ENCODE results near the gene EMP2. TPM values are rescaled to one million over a fixed set of nuclear protein-coding genes. Genes with fewer than 3 reads are reported as not detected.

The EMP2 gene
- total and polyA plus RNA-seq, 4 donors, result 18.9 to 143 (median 92.9) TPM

DNA sequence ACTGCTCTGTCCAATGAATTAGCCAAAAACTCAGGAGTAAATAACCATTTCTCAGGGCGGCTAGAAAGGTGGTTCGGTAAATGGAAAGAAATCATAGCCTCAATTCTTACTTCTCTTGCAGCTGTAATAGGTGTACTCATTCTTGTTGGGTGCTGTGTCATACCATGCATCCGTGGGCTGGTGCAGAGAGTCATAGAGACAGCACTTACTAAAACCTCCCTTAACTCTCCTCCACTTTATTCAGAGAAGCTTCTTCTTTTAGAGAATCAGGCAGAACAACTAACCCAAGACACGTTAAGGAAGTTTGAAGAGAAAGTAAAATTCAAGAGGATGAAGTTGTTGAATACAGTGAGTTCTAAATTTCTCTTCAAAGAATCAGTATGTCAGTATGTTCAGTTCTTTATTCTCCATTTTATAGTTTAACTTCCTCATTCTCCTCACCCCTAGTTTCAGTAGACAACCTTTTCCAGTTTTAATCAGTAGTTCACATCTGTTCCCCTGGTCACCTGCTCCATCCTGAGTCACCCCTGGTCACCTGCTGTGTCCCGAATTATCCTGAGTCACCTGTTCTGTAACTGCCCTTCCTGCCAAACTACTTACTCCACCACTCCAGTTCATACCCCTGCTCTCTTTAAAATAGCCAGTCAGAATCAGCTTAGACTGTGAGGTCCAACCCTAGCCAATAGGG lies 85.9 kb downstream of the EMP2 start:
- intact Hi-C loops (cut with DNase I), result no loop called here
- Histone ChIP-seq H3K9me3 (ENCODE audit: control insufficient read depth, low read length) (no peaks in the 10 kb centered on the region), H3K27me3 (ENCODE audit: control insufficient read depth in 1 of 2, insufficient read depth in 2 of 2, low read length in 1 of 2) (no peaks in the 10 kb centered on the region), H3K27ac (ENCODE audit: low read depth in 1 of 2, low read length in 2 of 2) (no peak overlapping the region), H3K36me3 (ENCODE audit: control insufficient read depth in 1 of 2, insufficient read depth in 2 of 2, low read length in 1 of 2) (no peaks in the 10 kb centered on the region), H3K4me1 (ENCODE audit: control insufficient read depth in 1 of 2, insufficient read depth in 2 of 2, low read length in 2 of 2) (no peaks in the 10 kb centered on the region), H3K4me3 (ENCODE audit: low read length in 2 of 2) (no peak overlapping the region)
- WGBS, 2 donors, result 77 to 82% methylated on average over 5 of the region's 5 CpGs
- DNase-seq, result no peak
- ATAC-seq (ENCODE audit: low FRiP score), result no peak

- H3K4me3 ChIP-seq (ENCODE audit: low read length in 2 of 2), result no peak overlapping the region
- no peaks in the 10 kb centered on the region for H3K9me3 ChIP-seq (ENCODE audit: control insufficient read depth, low read length)
- H3K27me3 ChIP-seq (ENCODE audit: control insufficient read depth in 1 of 2, insufficient read depth in 2 of 2, low read length in 1 of 2), result no peaks in the 10 kb centered on the region
- DNase-seq (no peak), ATAC-seq (ENCODE audit: low FRiP score) (no peak)
- intact Hi-C loops (cut with DNase I), result no loop called here
- 75 to 90% methylated on average over 8 of the region's 8 CpGs for WGBS, 2 donors
- H3K27ac ChIP-seq (ENCODE audit: low read depth in 1 of 2, low read length in 2 of 2), result no peak overlapping the region
- no peaks in the 10 kb centered on the region for H3K36me3 ChIP-seq (ENCODE audit: control insufficient read depth in 1 of 2, insufficient read depth in 2 of 2, low read length in 1 of 2)
- H3K4me1 ChIP-seq (ENCODE audit: control insufficient read depth in 1 of 2, insufficient read depth in 2 of 2, low read length in 2 of 2), result no peaks in the 10 kb centered on the region
Observed at GRCh38 chr16:10493276-10493675, 87.1 kb downstream of the EMP2 start.

- DNase-seq (no peak), ATAC-seq (ENCODE audit: low FRiP score) (no peak)
- Histone ChIP-seq H3K4me1 (ENCODE audit: control insufficient read depth in 1 of 2, insufficient read depth in 2 of 2, low read length in 2 of 2) (no peaks in the 10 kb centered on the region), H3K36me3 (ENCODE audit: control insufficient read depth in 1 of 2, insufficient read depth in 2 of 2, low read length in 1 of 2) (no peaks in the 10 kb centered on the region), H3K27ac (ENCODE audit: low read depth in 1 of 2, low read length in 2 of 2) (no peak overlapping the region), H3K9me3 (ENCODE audit: control insufficient read depth, low read length) (no peaks in the 10 kb centered on the region), H3K4me3 (ENCODE audit: low read length in 2 of 2) (no peak overlapping the region), H3K27me3 (ENCODE audit: control insufficient read depth in 1 of 2, insufficient read depth in 2 of 2, low read length in 1 of 2) (no peaks in the 10 kb centered on the region)
- intact Hi-C loops (cut with DNase I), result no loop called here
- WGBS, 2 donors, result 3 to 6% methylated on average over 1 of the region's 1 CpG
Observed at GRCh38 chr16:10490141-10490540, 90.3 kb downstream of the EMP2 start.

DNA sequence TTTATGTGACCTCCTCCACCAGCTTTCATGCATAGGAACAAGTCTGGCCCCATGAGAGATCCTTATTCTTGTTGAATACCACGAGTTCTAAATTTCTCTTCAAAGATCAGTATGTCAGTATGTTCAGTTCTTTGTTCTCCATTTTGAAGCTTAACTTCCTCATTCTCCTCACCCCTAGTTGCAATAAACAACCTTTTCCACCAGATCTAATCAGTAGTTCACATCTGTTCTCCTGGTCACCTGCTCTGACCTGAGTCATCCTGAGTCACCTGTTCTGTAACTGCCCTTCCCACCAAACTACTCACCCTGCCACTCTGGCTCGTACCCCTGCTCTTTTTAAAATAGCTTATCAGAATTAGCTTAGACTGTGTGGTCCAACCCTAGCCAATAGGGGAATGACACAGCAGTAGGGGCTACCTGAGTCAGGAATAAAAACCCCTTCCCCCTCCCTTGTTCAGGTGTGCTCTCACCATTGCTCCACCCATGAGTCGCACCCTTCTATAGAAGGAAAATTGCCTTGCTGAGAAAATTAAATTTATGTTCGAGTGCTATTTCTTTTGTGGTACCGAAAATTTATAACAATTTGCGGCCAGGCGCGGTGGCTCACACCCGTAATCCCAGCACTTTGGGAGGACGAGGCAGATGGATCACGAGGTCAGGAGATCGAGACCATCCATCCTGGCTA lies 94.6 kb downstream of the EMP2 start:
- no peak for DNase-seq
- Histone ChIP-seq H3K9me3 (ENCODE audit: control insufficient read depth, low read length) (no peaks in the 10 kb centered on the region), H3K27ac (ENCODE audit: low read depth in 1 of 2, low read length in 2 of 2) (no peak overlapping the region), H3K4me1 (ENCODE audit: control insufficient read depth in 1 of 2, insufficient read depth in 2 of 2, low read length in 2 of 2) (peaks cover 0 to 5% of the 10 kb centered on the region in 2 donors), H3K36me3 (ENCODE audit: control insufficient read depth in 1 of 2, insufficient read depth in 2 of 2, low read length in 1 of 2) (no peaks in the 10 kb centered on the region), H3K27me3 (ENCODE audit: control insufficient read depth in 1 of 2, insufficient read depth in 2 of 2, low read length in 1 of 2) (no peaks in the 10 kb centered on the region), H3K4me3 (ENCODE audit: low read length in 2 of 2) (no peak overlapping the region)
- ATAC-seq (ENCODE audit: low FRiP score), result no peak
- 95 to 97% methylated on average over 12 of the region's 12 CpGs for WGBS, 2 donors
- intact Hi-C loops (cut with DNase I), result no loop called here

DNA sequence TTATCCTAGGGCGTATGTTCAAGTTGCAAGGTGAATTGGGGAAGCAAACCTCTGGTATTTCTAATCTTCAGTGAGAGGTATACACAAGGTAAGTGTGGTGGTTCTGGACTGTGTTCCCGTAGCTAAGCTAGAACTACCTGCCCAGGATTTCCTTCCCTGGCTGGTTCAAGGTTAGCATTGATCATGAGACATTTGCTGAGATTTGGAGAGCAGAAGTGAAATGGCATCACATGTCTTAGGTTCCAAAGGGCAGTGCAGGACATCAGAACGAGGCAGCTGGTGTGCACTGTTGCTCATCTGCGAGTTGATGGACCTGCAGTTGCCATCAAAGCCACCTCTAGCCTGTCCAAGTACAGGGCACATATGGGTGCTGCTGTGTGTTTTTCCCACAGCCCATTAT lies 95.2 kb downstream of the EMP2 start:
- H3K4me3 ChIP-seq (ENCODE audit: low read length in 2 of 2), result no peak overlapping the region
- no peak overlapping the region for H3K27ac ChIP-seq (ENCODE audit: low read depth in 1 of 2, low read length in 2 of 2)
- H3K36me3 ChIP-seq (ENCODE audit: control insufficient read depth in 1 of 2, insufficient read depth in 2 of 2, low read length in 1 of 2), result no peaks in the 10 kb centered on the region
- no peaks in the 10 kb centered on the region for H3K9me3 ChIP-seq (ENCODE audit: control insufficient read depth, low read length)
- ATAC-seq (ENCODE audit: low FRiP score) (no peak), DNase-seq (no peak)
- WGBS, 2 donors, result 94 to 96% methylated on average over 4 of the region's 4 CpGs
- H3K4me1 ChIP-seq (ENCODE audit: control insufficient read depth in 1 of 2, insufficient read depth in 2 of 2, low read length in 2 of 2), result peaks cover 0 to 5% of the 10 kb centered on the region in 2 donors
- H3K27me3 ChIP-seq (ENCODE audit: control insufficient read depth in 1 of 2, insufficient read depth in 2 of 2, low read length in 1 of 2), result no peaks in the 10 kb centered on the region
- intact Hi-C loops (cut with DNase I), result no loop called here

GRCh38 chr16:10480151-10480550 lies 100.2 kb downstream of the EMP2 start:
- Histone ChIP-seq H3K36me3 (ENCODE audit: control insufficient read depth in 1 of 2, insufficient read depth in 2 of 2, low read length in 1 of 2) (no peaks in the 10 kb centered on the region), H3K27me3 (ENCODE audit: control insufficient read depth in 1 of 2, insufficient read depth in 2 of 2, low read length in 1 of 2) (no peaks in the 10 kb centered on the region), H3K9me3 (ENCODE audit: control insufficient read depth, low read length) (no peaks in the 10 kb centered on the region), H3K4me3 (ENCODE audit: low read length in 2 of 2) (no peak overlapping the region), H3K4me1 (ENCODE audit: control insufficient read depth in 1 of 2, insufficient read depth in 2 of 2, low read length in 2 of 2) (peaks cover 0 to 5% of the 10 kb centered on the region in 2 donors), H3K27ac (ENCODE audit: low read depth in 1 of 2, low read length in 2 of 2) (no peak overlapping the region)
- 70 to 84% methylated on average over 2 of the region's 2 CpGs for WGBS, 2 donors
- intact Hi-C loops (cut with DNase I), result no loop called here
- no peak for DNase-seq
- no peak for ATAC-seq (ENCODE audit: low FRiP score)

Other genes with a start within 250 kb of the EMP2 start
- gene ATF7IP2, start 194.5 kb downstream of the EMP2 start, total RNA-seq, result 10 to 100 TPM in 1 of 2 donors, 1 to 10 TPM in 1; 9.6 to 15.5 TPM
- 10 to 100 TPM in 1 of 2 donors, 1 to 10 TPM in 1; 4.9 to 21.2 TPM for gene ATF7IP2, start 194.5 kb downstream of the EMP2 start, polyA plus RNA-seq
- gene TEKT5, start 114.3 kb upstream of the EMP2 start, total RNA-seq, result under 1 TPM; 0.29 to 0.39 TPM
- gene TEKT5, start 114.3 kb upstream of the EMP2 start, polyA plus RNA-seq, result 1 to 10 TPM in 1 of 2 donors, not detected in 1; 2.9 TPM
- 10 to 100 TPM; 31.3 TPM for gene NUBP1, start 163.2 kb upstream of the EMP2 start, total RNA-seq
- gene NUBP1, start 163.2 kb upstream of the EMP2 start, polyA plus RNA-seq, result 10 to 100 TPM; 29.6 to 37.2 TPM
- 1 to 10 TPM in 1 of 2 donors, under 1 TPM in 1; 0.58 to 5.6 TPM for gene TVP23A, start 238.2 kb upstream of the EMP2 start, total RNA-seq
- under 1 TPM in 1 of 2 donors, not detected in 1; 0.51 TPM for gene TVP23A, start 238.2 kb upstream of the EMP2 start, polyA plus RNA-seq